DMS153 treated with DMSO at 0.1 percent for 48 hours (cell line): ENCODE results near the gene CREB3.

ENCODE experiments used
- DNase-seq: peaks from one replicate; lab custom pipeline; 2025; ENCODE audit not compliant: unreplicated experiment; lab: John Stamatoyannopoulos, UW

CREB3 gene

GRCh38 chr9:35732185-35732799 is at the start of gene CREB3, which contains the start of gene TLN1:
Gene CREB3 (plus strand): TSS chr9:35732666. CDS start chr9:35732773, 107 bp downstream.
Gene TLN1 (minus strand): TSS chr9:35732195. CDS start chr9:35725694, 6,501 bp downstream.
- peak; percentile 95 for DNase-seq

GRCh38 chr9:35683323-35683722 is 49.1 kb upstream of the CREB3 start:
- DNase-seq = no peak

- no peak for DNase-seq
These were observed 47.5 kb upstream of the CREB3 start for GRCh38 chr9:35684921-35685320.

GRCh38 chr9:35685506-35685905 is 47.0 kb upstream of the CREB3 start:
- DNase-seq = no peak

GRCh38 chr9:35686222-35687203 is 46.0 kb upstream of the CREB3 start:
- no peak for DNase-seq

- DNase-seq = no peak
These were observed 45.2 kb upstream of the CREB3 start for GRCh38 chr9:35687306-35687705.

- no peak for DNase-seq
These were observed 44.4 kb upstream of the CREB3 start for GRCh38 chr9:35687972-35688557.

GRCh38 chr9:35688558-35689541 is 43.6 kb upstream of the CREB3 start:
- DNase-seq = no peak

- no peak for DNase-seq
These were observed 42.7 kb upstream of the CREB3 start, which contains the start of gene TPM2 for GRCh38 chr9:35689542-35690293. Gene TPM2 (minus strand): TSS chr9:35689925. CDS start chr9:35689817, 108 bp downstream.

- no peak for DNase-seq
These were observed 42.2 kb upstream of the CREB3 start for GRCh38 chr9:35690294-35690613.

GRCh38 chr9:35690614-35691333 is 41.7 kb upstream of the CREB3 start:
- no peak for DNase-seq

GRCh38 chr9:35691334-35691650 is 41.2 kb upstream of the CREB3 start:
- DNase-seq = no peak

GRCh38 chr9:35691757-35692301 is 40.6 kb upstream of the CREB3 start:
- DNase-seq = no peak

GRCh38 chr9:35695943-35696401 is 36.5 kb upstream of the CREB3 start:
- DNase-seq = no peak

GRCh38 chr9:35696520-35697215 is 35.8 kb upstream of the CREB3 start:
- peak; percentile 19 for DNase-seq

- no peak for DNase-seq
These were observed 35.0 kb upstream of the CREB3 start for GRCh38 chr9:35697486-35697885.

GRCh38 chr9:35698231-35698630 is 34.2 kb upstream of the CREB3 start:
- no peak for DNase-seq

GRCh38 chr9:35700031-35700430 is 32.4 kb upstream of the CREB3 start:
- DNase-seq = no peak
